COLO668 (cell line): ENCODE data around the gene FAM210A.
"Not testable (repeated sequence)": the region's sequence is repeated elsewhere in the genome, so short reads cannot be mapped to it uniquely, and the experiment has no call there.

Experiments used
- DNase-seq: peaks from one replicate; lab custom pipeline; 2025; ENCODE audit not compliant: unreplicated experiment; lab: John Stamatoyannopoulos, UW

The FAM210A gene

GRCh38 chr18:13726232-13726971, at the start of gene FAM210A, which contains the start of gene RNMT:
Gene FAM210A (minus strand): TSS chr18:13726558. CDS start chr18:13682077, 44,481 bp downstream.
Gene RNMT (plus strand): TSS chr18:13726673. CDS start chr18:13731518, 4,845 bp downstream.
- DNase-seq: peak; percentile 98

GRCh38 chr18:13775058-13775457, 48.7 kb upstream of the FAM210A start:
- DNase-seq: no peak

GRCh38 chr18:13762690-13763439, 36.5 kb upstream of the FAM210A start:
- DNase-seq: no peak

GRCh38 chr18:13760047-13760446, 33.7 kb upstream of the FAM210A start:
- no peak for DNase-seq

- no peak for DNase-seq
Observed at GRCh38 chr18:13758622-13759021, 32.3 kb upstream of the FAM210A start.

GRCh38 chr18:13756671-13757070, 30.3 kb upstream of the FAM210A start:
- DNase-seq: no peak

GRCh38 chr18:13756261-13756660, 29.9 kb upstream of the FAM210A start:
- no peak for DNase-seq

- not testable (repeated sequence) for DNase-seq
Observed at GRCh38 chr18:13751599-13751998, 25.2 kb upstream of the FAM210A start.

GRCh38 chr18:13746633-13747032, 20.3 kb upstream of the FAM210A start:
- DNase-seq: no peak

GRCh38 chr18:13745696-13746095, 19.3 kb upstream of the FAM210A start:
- DNase-seq: no peak

GRCh38 chr18:13735681-13736080, 9.3 kb upstream of the FAM210A start:
- DNase-seq: no peak

GRCh38 chr18:13730481-13730880, 4.1 kb upstream of the FAM210A start:
- no peak for DNase-seq

GRCh38 chr18:13726972-13727331, 594 bp upstream of the FAM210A start:
- peak; percentile 69 for DNase-seq

- DNase-seq: no peak
Observed at GRCh38 chr18:13725566-13726231, 659 bp downstream of the FAM210A start.

- DNase-seq: no peak
Observed at GRCh38 chr18:13720847-13721246, 5.5 kb downstream of the FAM210A start.

GRCh38 chr18:13720123-13720522, 6.2 kb downstream of the FAM210A start:
- DNase-seq: no peak

- DNase-seq: no peak
Observed at GRCh38 chr18:13716916-13717315, 9.4 kb downstream of the FAM210A start.

- DNase-seq: no peak
Observed at GRCh38 chr18:13715330-13715729, 11.0 kb downstream of the FAM210A start.

- DNase-seq: no peak
Observed at GRCh38 chr18:13713455-13714055, 12.8 kb downstream of the FAM210A start.

- DNase-seq: no peak
Observed at GRCh38 chr18:13712400-13713131, 13.8 kb downstream of the FAM210A start.

- no peak for DNase-seq
Observed at GRCh38 chr18:13710414-13710831, 15.9 kb downstream of the FAM210A start.
